Stomach (tissue), 4 donors: Measurements from ENCODE around the gene GRIK1.

Source experiments
- POLR2A ChIP-seq, 4 donors: fragments of 450-650 bp; IDR thresholded peaks; one replicate each; pipeline ENCODE4 v1.6.1; 2016; ENCODE audit warnings: antibody characterized with exemption in 4 of 4, control low read depth in 2 of 4, mild to moderate bottlenecking in 1 of 4, moderate library complexity in 1 of 4
- POLR2AphosphoS5 ChIP-seq, 3 donors: sonication (generic); formaldehyde crosslinking; IDR thresholded peaks; one replicate each; pipeline ENCODE4 v1.6.1; 2016; ENCODE audit warnings: antibody characterized with exemption in 3 of 3
- TF ChIP-seq, protein P1 (sequence below), 7 experiments: fragments of 450-650 bp in 4 of 7; fragments of 200-600 bp in 3 of 7; sonication (generic) in 3 of 7; IDR thresholded peaks; one replicate each; pipeline ENCODE4 v1.5.1; 2016 to 2019; ENCODE audit warnings: antibody characterized with exemption in 7 of 7, control low read depth in 2 of 7, mild to moderate bottlenecking in 1 of 7

GRCh38 chr21:29657240-29657989 lies 282.4 kb downstream of the GRIK1 start:
- no peak for TF ChIP-seq POLR2AphosphoS5 (IDR thresholded peaks at IDR 0.05)
- TF ChIP-seq POLR2A (IDR thresholded peaks at IDR 0.05), result no peak
- TF ChIP-seq, protein P1, sequence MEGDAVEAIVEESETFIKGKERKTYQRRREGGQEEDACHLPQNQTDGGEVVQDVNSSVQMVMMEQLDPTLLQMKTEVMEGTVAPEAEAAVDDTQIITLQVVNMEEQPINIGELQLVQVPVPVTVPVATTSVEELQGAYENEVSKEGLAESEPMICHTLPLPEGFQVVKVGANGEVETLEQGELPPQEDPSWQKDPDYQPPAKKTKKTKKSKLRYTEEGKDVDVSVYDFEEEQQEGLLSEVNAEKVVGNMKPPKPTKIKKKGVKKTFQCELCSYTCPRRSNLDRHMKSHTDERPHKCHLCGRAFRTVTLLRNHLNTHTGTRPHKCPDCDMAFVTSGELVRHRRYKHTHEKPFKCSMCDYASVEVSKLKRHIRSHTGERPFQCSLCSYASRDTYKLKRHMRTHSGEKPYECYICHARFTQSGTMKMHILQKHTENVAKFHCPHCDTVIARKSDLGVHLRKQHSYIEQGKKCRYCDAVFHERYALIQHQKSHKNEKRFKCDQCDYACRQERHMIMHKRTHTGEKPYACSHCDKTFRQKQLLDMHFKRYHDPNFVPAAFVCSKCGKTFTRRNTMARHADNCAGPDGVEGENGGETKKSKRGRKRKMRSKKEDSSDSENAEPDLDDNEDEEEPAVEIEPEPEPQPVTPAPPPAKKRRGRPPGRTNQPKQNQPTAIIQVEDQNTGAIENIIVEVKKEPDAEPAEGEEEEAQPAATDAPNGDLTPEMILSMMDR (IDR thresholded peaks at IDR 0.05), result no peak
